ENCODE measurements around the gene OR2L13. TPM values are rescaled to one million over a fixed set of nuclear protein-coding genes. Genes with fewer than 3 reads are reported as not detected.

Gene OR2L13
- not detected in 2 replicates for total RNA-seq

DNA sequence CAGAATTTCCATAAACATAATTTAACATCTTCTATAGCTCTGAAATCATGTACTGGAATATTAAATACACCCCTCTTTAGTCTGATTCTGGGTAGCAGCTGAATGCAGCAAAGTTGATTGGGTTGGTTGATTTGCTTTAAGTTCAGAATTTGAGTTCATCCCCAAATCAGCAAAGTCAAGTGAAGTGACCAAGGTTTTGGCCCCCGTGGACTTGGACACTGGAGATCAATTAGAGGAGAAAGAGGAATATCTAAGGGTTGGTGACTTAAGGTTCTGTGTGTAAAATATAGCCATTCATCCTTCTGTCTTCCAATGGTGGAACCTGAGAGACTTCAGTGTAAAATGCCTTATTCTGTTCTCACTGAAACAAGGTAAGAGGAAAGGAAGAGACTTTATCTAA, at the start of gene OR2L13:
TSS of gene OR2L13 (plus strand) at position 301 of the 400 bp plus-strand sequence. CDS start 4,192 bp downstream, outside the sequence.

DNA sequence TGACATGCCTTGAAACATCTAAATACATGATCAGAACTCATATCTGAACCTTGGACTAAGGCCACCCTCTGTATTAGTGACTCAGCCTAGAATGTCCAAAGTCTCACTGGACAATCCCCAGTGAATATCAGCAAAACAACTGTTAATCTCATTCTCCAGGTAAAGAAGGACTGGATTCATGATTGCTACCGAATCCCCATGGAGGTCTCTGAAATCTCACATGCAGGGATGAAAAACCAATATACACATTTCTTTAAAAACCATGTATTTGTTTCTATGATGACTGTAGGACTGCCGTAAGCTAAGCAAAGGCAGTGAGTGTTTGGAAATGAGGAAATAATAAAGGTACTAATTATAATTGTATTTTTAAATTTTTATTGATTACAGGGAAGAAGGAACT, 48.4 kb upstream of the OR2L13 start, which contains the start of gene OR2L3:
TSS of gene OR2L3 (plus strand) at position 301 of the 400 bp plus-strand sequence. CDS start 13,846 bp downstream, outside the sequence.

DNA sequence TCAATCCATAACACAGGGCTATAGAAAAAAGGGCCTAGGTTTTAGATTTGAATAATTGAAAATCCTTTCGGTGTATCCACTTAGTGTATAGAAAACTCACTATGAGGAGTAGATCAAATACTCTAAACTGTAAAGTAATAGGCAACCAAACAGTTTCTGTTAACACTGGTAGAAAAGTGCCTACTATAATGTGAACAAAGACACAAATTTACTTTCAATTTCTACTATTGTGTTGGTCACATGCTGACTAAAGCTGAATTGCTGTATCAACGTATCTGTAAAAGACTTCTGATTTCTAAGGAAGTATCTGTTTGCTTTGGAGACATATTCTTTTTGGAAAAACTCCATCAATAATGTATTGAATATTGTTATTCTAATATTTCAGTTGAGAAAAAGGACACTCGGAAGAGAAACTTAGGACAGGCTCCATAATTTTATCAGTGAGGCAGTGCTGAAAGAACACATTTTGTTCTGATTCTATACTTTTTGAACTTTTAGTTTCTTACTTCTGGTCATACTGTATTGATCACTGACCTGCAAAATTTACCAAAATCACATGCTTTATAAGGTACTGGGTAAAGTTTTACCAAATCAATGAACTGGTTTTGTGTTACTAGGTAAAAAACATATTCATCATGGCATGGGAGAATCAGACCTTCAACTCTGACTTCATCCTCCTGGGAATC, 49.7 kb downstream of the OR2L13 start, which contains the start of gene OR2M5:
TSS of gene OR2M5 (plus strand) at position 636 of the 686 bp plus-strand sequence. CDS start at position 636, 0 bp downstream.

Other genes with a start within 250 kb of the OR2L13 start
- gene TRIM58, start 238.0 kb upstream of the OR2L13 start, total RNA-seq = not detected in 2 replicates
- gene OR2W3, start 199.6 kb upstream of the OR2L13 start, total RNA-seq = not detected in 2 replicates
- gene OR2T8, start 174.9 kb upstream of the OR2L13 start, total RNA-seq = not detected in 2 replicates
- not detected in 2 replicates for gene OR2AJ1, start 170.3 kb upstream of the OR2L13 start, total RNA-seq
- gene OR2L8, start 146.3 kb upstream of the OR2L13 start, total RNA-seq = not detected in 2 replicates
- not detected in 2 replicates for gene OR2AK2, start 130.0 kb upstream of the OR2L13 start, total RNA-seq
- gene OR2L5, start 81.5 kb upstream of the OR2L13 start, total RNA-seq = not detected in 2 replicates
- gene OR2L2, start 65.1 kb upstream of the OR2L13 start, total RNA-seq = not detected in 2 replicates
- not detected in 2 replicates for gene OR2L3, start 48.3 kb upstream of the OR2L13 start, total RNA-seq
- not detected in 2 replicates for gene OR2M5, start 50.0 kb downstream of the OR2L13 start, total RNA-seq
- not detected in 2 replicates for gene OR2M2, start 79.6 kb downstream of the OR2L13 start, total RNA-seq
- gene OR2M3, start 102.1 kb downstream of the OR2L13 start, total RNA-seq = not detected in 2 replicates
- not detected in 2 replicates for gene OR2M4, start 136.2 kb downstream of the OR2L13 start, total RNA-seq
- not detected in 2 replicates for gene OR2T33, start 182.8 kb downstream of the OR2L13 start, total RNA-seq
- not detected in 2 replicates for gene OR2T12, start 208.2 kb downstream of the OR2L13 start, total RNA-seq
- gene OR2M7, start 229.4 kb downstream of the OR2L13 start, total RNA-seq = not detected in 2 replicates

Data from cardiac ventricle fibroblast (primary cell).